HG02798 (cell line): ENCODE results near the gene GAMT.

Experiments
- ATAC-seq: cut with Tn5 transposase; IDR thresholded peaks from one replicate; pipeline ENCODE4 v1.9.1; 2021; ENCODE audit warnings: mild to moderate bottlenecking; ENCODE audit not compliant: unreplicated experiment, poor library complexity

The GAMT gene

DNA sequence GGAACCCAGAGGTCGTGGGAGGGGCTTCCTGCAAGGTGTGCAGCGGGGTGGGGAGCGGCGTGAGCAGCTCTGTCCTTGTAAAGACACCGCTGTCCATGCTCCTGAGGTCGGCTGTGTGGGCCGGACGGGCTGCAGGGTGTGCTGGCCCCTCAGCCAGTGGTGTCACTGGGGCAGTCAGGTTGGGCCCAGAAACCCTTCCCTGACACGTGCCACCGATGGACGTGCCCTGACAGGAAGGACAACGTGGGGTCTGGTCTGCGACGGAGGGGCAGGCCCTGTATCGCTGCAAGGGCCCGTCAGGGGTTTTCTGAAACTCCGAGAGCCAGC, 32.7 kb upstream of the GAMT start:
- ATAC-seq: no peak

GRCh38 chr19:1433119-1434039, 32.0 kb upstream of the GAMT start:
- ATAC-seq: no peak

DNA sequence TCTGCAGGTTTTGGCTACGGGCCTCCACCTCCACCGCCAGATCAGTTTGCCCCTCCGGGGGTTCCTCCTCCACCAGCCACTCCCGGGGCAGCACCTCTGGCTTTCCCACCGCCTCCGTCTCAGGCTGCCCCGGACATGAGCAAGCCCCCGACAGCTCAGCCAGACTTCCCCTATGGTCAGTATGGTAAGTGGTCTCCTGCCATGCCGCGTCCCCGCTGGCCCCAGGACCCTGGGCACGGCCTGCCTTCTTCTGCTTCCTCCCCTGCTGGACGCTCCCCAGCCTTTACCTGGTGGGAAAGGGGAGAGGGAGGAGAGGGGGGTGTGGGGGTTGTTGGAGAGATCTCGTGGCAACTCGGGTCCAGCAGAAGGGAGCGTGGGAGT, 31.2 kb upstream of the GAMT start:
- ATAC-seq: no peak

- no peak for ATAC-seq
These were observed 30.6 kb upstream of the GAMT start for GRCh38 chr19:1431759-1432506.

DNA sequence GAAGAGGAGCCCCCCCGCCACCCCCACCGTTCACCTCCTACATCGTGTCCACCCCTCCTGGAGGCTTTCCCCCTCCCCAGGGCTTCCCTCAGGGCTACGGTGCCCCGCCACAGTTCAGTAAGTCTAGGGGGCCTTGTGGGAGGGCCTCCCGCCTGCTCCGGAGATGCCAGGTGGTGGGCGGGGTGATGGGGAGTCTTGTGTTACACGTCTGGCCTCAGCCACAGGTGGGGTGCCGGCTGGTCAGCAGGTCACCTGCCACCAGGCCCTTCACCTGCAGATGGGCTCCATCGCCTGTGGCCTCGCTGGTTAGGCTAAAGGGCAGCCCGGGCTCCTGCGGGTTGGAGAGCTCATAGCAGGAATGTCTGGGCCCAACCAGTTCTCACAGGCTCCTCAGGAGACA, 28.9 kb upstream of the GAMT start:
- no peak for ATAC-seq

- ATAC-seq: no peak
These were observed 28.4 kb upstream of the GAMT start for GRCh38 chr19:1429750-1430149.

DNA sequence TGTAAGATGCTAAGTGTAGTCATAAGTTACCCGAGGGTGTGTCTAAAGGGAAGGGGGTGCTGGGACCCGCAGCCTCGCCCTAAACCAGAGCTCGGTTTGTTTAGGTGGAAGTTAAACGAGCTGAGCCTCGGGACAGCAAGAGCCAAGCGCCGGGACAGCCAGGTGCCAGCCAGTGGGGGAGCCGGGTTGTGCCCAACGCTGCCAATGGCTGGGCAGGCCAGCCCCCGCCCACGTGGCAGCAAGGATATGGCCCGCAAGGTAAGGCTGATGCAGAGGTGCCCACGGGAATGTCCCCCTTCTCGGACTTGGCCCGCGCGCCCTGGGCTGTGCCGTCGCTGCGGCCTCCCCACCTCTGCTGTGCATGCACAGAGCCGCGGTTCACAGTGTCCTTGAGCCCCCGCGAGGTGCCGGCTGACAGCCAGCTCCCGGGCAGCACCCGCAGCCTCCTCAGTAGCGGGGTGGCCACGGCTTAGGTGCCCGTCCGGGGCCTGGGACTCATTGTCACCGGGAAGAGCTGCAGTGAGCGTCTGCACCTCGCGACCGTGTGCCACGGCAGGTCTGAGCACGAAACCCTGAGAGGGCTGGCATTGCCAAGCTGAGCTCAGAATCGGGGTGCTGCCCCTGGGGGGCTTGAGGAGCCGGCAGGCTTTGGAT, 27.5 kb upstream of the GAMT start:
- no peak for ATAC-seq

GRCh38 chr19:1427221-1427920, 26.0 kb upstream of the GAMT start:
- no peak for ATAC-seq

GRCh38 chr19:1426736-1427135, 25.4 kb upstream of the GAMT start:
- no peak for ATAC-seq

GRCh38 chr19:1425902-1426301, 24.6 kb upstream of the GAMT start:
- ATAC-seq: no peak

DNA sequence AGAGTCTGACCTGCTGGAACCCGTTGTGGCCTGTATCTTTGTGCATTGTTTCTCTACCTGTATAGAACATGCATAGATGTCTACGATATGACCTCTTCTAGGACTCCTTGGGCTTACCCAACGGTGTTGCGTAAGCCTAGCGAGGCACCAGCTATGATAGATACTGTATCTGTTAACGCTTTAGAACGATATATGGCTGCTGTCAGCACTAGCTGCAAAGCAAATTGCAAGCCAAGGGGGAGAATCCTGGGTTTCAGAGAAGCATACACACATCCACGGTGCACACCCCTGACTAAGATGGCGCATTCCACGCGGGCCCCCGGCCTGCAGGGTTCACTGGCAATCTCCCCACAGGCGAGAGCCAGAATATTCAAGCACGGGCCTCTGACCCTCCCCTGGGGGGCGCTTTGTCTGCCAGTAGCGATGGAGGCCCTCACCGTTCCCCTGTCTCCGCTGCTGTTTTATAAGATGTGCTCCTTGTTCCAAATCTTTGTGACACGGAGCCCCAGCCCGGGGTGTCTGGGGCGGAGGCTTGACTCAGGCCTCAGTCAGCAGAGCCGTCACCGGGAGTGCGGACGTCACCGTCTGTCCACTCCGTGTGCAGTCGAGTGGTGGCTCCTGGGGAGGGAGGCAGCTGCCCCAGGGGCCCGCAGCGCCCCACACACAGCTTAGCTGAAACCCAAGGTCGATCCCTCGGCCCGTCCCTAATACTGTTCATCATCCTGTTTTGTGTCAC, 23.9 kb upstream of the GAMT start:
- no peak for ATAC-seq

GRCh38 chr19:1424192-1424955, 23.0 kb upstream of the GAMT start:
- ATAC-seq: no peak

GRCh38 chr19:1423436-1424191, 22.3 kb upstream of the GAMT start:
- no peak for ATAC-seq

DNA sequence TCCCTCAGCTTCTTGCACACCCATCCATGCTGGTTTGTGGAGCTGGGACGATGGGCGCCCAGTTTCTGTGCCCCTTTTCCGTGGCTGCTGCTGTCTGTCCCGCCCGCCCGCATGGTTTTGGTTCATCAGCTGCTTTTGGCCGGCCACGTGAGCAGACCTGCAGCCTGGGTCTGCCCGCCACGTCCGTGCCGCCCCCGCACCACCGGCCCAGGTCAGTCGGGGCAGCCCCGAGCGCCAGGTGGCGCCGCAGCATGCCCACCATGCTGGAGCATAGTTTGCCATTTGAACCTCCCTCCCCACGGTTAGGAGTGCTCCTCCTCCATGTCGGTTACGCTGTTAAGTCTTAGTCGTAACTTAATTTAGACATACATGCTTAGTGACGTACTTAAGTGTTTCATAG, 21.6 kb upstream of the GAMT start:
- ATAC-seq: no peak

GRCh38 chr19:1422360-1422759, 21.0 kb upstream of the GAMT start:
- ATAC-seq: no peak

DNA sequence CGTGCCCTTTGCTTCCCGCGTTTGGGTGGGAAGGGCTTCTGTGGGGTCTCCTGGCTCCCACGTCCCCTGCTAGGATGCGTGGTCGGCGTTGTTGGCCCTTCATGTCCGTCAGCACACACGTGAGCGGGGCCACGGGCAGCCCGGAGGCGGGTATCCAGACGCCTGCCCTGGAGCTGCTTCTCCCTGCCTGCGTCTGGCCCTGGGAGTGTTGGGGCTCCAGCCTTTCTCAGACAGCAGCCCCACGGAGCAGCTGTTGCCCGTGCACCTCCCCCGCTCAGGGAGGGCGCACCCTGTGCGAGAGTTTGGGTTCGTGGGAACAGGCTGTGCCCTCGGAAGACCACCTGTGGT, 20.6 kb upstream of the GAMT start:
- no peak for ATAC-seq

- no peak for ATAC-seq
These were observed 20.0 kb upstream of the GAMT start for GRCh38 chr19:1421218-1421957.

- no peak for ATAC-seq
These were observed 19.2 kb upstream of the GAMT start for GRCh38 chr19:1420590-1420989.
